Measurements from ENCODE around the gene SOX18. TPM values are rescaled to one million over a fixed set of nuclear protein-coding genes. Genes with fewer than 3 reads are reported as not detected.

Gene SOX18
- total and polyA plus RNA-seq, 2 of the 13 experiments (the other 11 are each of a cell fraction or from before 2014, with no cell fraction given) = 1.6 to 1.9 TPM

GRCh38 chr20:64000906-64001305 lies 48.5 kb downstream of the SOX18 start (continued):
- no peak for TF ChIP-seq TCF7L2 (IDR thresholded peaks at IDR 0.05; ENCODE audit: low read depth, low read length)
- TF ChIP-seq ZNF160 (CRISPR knock-in tag; IDR thresholded peaks at IDR 0.05) = no peak
- no peak for TF ChIP-seq RBAK (CRISPR knock-in tag; IDR thresholded peaks at IDR 0.05)
- TF ChIP-seq IRF2 (CRISPR knock-in tag; IDR thresholded peaks at IDR 0.05) = no peak
- TF ChIP-seq KDM6A (CRISPR knock-in tag; IDR thresholded peaks at IDR 0.05; ENCODE audit: low read depth) = no peak
- TF ChIP-seq FOXC1 (CRISPR knock-in tag; IDR thresholded peaks at IDR 0.05; ENCODE audit: borderline replicate concordance) = no peak
- no peak for TF ChIP-seq KMT2A (CRISPR knock-in tag; IDR thresholded peaks at IDR 0.05)
- TF ChIP-seq, protein P1, sequence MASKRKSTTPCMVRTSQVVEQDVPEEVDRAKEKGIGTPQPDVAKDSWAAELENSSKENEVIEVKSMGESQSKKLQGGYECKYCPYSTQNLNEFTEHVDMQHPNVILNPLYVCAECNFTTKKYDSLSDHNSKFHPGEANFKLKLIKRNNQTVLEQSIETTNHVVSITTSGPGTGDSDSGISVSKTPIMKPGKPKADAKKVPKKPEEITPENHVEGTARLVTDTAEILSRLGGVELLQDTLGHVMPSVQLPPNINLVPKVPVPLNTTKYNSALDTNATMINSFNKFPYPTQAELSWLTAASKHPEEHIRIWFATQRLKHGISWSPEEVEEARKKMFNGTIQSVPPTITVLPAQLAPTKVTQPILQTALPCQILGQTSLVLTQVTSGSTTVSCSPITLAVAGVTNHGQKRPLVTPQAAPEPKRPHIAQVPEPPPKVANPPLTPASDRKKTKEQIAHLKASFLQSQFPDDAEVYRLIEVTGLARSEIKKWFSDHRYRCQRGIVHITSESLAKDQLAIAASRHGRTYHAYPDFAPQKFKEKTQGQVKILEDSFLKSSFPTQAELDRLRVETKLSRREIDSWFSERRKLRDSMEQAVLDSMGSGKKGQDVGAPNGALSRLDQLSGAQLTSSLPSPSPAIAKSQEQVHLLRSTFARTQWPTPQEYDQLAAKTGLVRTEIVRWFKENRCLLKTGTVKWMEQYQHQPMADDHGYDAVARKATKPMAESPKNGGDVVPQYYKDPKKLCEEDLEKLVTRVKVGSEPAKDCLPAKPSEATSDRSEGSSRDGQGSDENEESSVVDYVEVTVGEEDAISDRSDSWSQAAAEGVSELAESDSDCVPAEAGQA (IDR thresholded peaks at IDR 0.05; ENCODE audit: low read depth) = no peak
- TF ChIP-seq, protein P1 (CRISPR knock-in tag; IDR thresholded peaks at IDR 0.05; ENCODE audit: borderline replicate concordance) = no peak
- no peak for TF ChIP-seq MIXL1 (CRISPR knock-in tag; IDR thresholded peaks at IDR 0.05)
- TF ChIP-seq THAP11 (CRISPR knock-in tag; IDR thresholded peaks at IDR 0.05) = no peak

Small RNA genes within 50 kb of the gene (microRNA-seq; reads per million reads assigned to microRNA genes)
- not detected for gene MIR6813

Small RNA genes within 50 kb of the gene (small RNA-seq; reads per million reads assigned to genes)
- gene AL355803.1 (ENCODE audit: insufficient read depth in 2 of 3, insufficient read length in 3 of 3, low read depth in 2 of 3, low replicate concordance in 1 of 3) (0 reads per million in 3 experiments), gene MIR6813 (ENCODE audit: insufficient read depth in 2 of 3, insufficient read length in 3 of 3, low read depth in 2 of 3, low replicate concordance in 1 of 3) (0 reads per million in 3 experiments)

Other genes with a start within 250 kb of the SOX18 start
- gene ZBTB46, start 218.4 kb downstream of the SOX18 start, total RNA-seq (2016; rRNA removed; fragmentation: Illumina TruSeq; extraction: Trizol) = 10.9 and 13.5 TPM in 2 replicates
- gene ZBTB46, start 218.4 kb downstream of the SOX18 start, polyA plus RNA-seq (2011; rRNA removed) = 1.6 and 2.7 TPM in 2 replicates
- not detected in 2 replicates for gene ABHD16B, start 188.1 kb downstream of the SOX18 start, total RNA-seq (2016; rRNA removed; fragmentation: Illumina TruSeq; extraction: Trizol)
- gene ABHD16B, start 188.1 kb downstream of the SOX18 start, polyA plus RNA-seq (2011; rRNA removed) = not detected in 2 replicates
- 156 and 187 TPM in 2 replicates for gene TPD52L2, start 184.4 kb downstream of the SOX18 start, total RNA-seq (2016; rRNA removed; fragmentation: Illumina TruSeq; extraction: Trizol)
- 184 and 198 TPM in 2 replicates for gene TPD52L2, start 184.4 kb downstream of the SOX18 start, polyA plus RNA-seq (2011; rRNA removed)
- 54.3 and 64.5 TPM in 2 replicates for gene DNAJC5, start 154.5 kb downstream of the SOX18 start, total RNA-seq (2016; rRNA removed; fragmentation: Illumina TruSeq; extraction: Trizol)
- gene DNAJC5, start 154.5 kb downstream of the SOX18 start, polyA plus RNA-seq (2011; rRNA removed) = 42.8 and 51.8 TPM in 2 replicates
- gene UCKL1, start 93.2 kb downstream of the SOX18 start, total RNA-seq (2016; rRNA removed; fragmentation: Illumina TruSeq; extraction: Trizol) = 48.0 and 50.2 TPM in 2 replicates
- gene UCKL1, start 93.2 kb downstream of the SOX18 start, polyA plus RNA-seq (2011; rRNA removed) = 126 and 168 TPM in 2 replicates
- 22.0 and 30.6 TPM in 2 replicates for gene ZNF512B, start 79.7 kb downstream of the SOX18 start, total RNA-seq (2016; rRNA removed; fragmentation: Illumina TruSeq; extraction: Trizol)
- 11.5 and 16.4 TPM in 2 replicates for gene ZNF512B, start 79.7 kb downstream of the SOX18 start, polyA plus RNA-seq (2011; rRNA removed)
- gene SAMD10, start 70.0 kb downstream of the SOX18 start, total RNA-seq (2016; rRNA removed; fragmentation: Illumina TruSeq; extraction: Trizol) = 5.1 and 6.1 TPM in 2 replicates
- 11.0 and 11.8 TPM in 2 replicates for gene SAMD10, start 70.0 kb downstream of the SOX18 start, polyA plus RNA-seq (2011; rRNA removed)
- gene PRPF6, start 68.5 kb downstream of the SOX18 start, total RNA-seq (2016; rRNA removed; fragmentation: Illumina TruSeq; extraction: Trizol) = 101 and 127 TPM in 2 replicates
- gene PRPF6, start 68.5 kb downstream of the SOX18 start, polyA plus RNA-seq (2011; rRNA removed) = 63.7 and 65.3 TPM in 2 replicates
- gene C20orf204, start 13.5 kb downstream of the SOX18 start, total RNA-seq (2016; rRNA removed; fragmentation: Illumina TruSeq; extraction: Trizol) = 36.8 and 80.0 TPM in 2 replicates
- gene C20orf204, start 13.5 kb downstream of the SOX18 start, polyA plus RNA-seq (2011; rRNA removed) = 22.1 and 27.2 TPM in 2 replicates
- gene TCEA2, start 13.6 kb upstream of the SOX18 start, total RNA-seq (2016; rRNA removed; fragmentation: Illumina TruSeq; extraction: Trizol) = 25.9 and 33.7 TPM in 2 replicates
- 28.1 and 36.8 TPM in 2 replicates for gene TCEA2, start 13.6 kb upstream of the SOX18 start, polyA plus RNA-seq (2011; rRNA removed)
- gene RGS19, start 29.9 kb upstream of the SOX18 start, total RNA-seq (2016; rRNA removed; fragmentation: Illumina TruSeq; extraction: Trizol) = 10.2 and 10.7 TPM in 2 replicates
- gene RGS19, start 29.9 kb upstream of the SOX18 start, polyA plus RNA-seq (2011; rRNA removed) = 11.9 and 14.7 TPM in 2 replicates
- 0.27 and 0.35 TPM in 2 replicates for gene OPRL1, start 30.4 kb upstream of the SOX18 start, total RNA-seq (2016; rRNA removed; fragmentation: Illumina TruSeq; extraction: Trizol)
- 0.71 and 0.77 TPM in 2 replicates for gene OPRL1, start 30.4 kb upstream of the SOX18 start, polyA plus RNA-seq (2011; rRNA removed)
- gene LKAAEAR1, start 34.8 kb upstream of the SOX18 start, total RNA-seq (2016; rRNA removed; fragmentation: Illumina TruSeq; extraction: Trizol) = not detected in 2 replicates
- not detected in 2 replicates for gene LKAAEAR1, start 34.8 kb upstream of the SOX18 start, polyA plus RNA-seq (2011; rRNA removed)
- not detected in 2 replicates for gene NPBWR2, start 57.9 kb upstream of the SOX18 start, total RNA-seq (2016; rRNA removed; fragmentation: Illumina TruSeq; extraction: Trizol)
- not detected in 2 replicates for gene NPBWR2, start 57.9 kb upstream of the SOX18 start, polyA plus RNA-seq (2011; rRNA removed)
- gene MYT1, start 114.8 kb upstream of the SOX18 start, total RNA-seq (2016; rRNA removed; fragmentation: Illumina TruSeq; extraction: Trizol) = 0.42 and 0.58 TPM in 2 replicates
- 2.5 and 3.2 TPM in 2 replicates for gene MYT1, start 114.8 kb upstream of the SOX18 start, polyA plus RNA-seq (2011; rRNA removed)
- 47.0 and 50.5 TPM in 2 replicates for gene PCMTD2, start 206.1 kb upstream of the SOX18 start, total RNA-seq (2016; rRNA removed; fragmentation: Illumina TruSeq; extraction: Trizol)
- 66.3 and 76.9 TPM in 2 replicates for gene PCMTD2, start 206.1 kb upstream of the SOX18 start, polyA plus RNA-seq (2011; rRNA removed)

All from HepG2 (cell line).